GM21423 (cell line): Measurements from ENCODE around the gene CREB3L2.
"Not testable (repeated sequence)": the region's sequence is repeated elsewhere in the genome, so short reads cannot be mapped to it uniquely, and the experiment has no call there.

ENCODE experiments used
- ATAC-seq: cut with Tn5 transposase; IDR thresholded peaks from one replicate; pipeline ENCODE4 v1.9.1; 2021; ENCODE audit warnings: mild to moderate bottlenecking, moderate library complexity; ENCODE audit not compliant: unreplicated experiment

CREB3L2 gene

DNA sequence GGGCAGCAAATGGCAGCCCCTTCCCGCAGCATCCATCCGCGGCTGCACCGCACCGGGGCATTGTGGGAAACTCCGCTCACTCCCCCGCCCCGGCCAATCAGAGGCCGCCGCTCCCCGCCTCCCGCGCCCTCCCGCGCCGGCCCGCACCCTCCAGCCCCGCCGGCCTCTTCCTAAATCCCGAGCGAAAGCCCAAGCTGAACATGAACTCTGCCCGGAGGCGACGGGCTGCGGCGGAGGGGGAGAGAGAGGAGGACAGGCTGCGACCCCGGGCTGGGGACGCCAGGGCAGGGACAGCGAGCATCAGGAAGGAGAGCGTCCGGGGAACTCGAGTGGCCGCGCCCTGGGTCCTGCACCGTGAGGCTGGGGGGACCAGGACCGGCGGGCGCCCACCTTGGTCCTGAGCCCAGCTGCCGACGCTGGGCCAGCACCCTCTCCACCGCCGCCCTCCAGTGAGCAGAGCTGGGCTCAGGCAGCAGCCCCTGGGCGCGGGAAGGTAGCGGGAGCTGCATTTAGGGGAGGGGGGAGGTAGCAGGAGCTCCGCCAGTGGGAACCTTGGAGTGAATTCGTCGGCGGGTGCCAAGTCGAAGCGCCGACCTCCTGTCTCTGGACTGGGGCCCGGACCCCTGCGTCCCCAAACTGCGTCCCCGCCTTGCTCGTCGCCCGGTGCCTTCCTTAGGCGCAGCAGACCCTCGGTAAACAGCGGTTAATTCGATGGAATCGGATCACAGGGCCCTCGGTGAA lies 154.9 kb downstream of the CREB3L2 start, which contains the start of gene DGKI:
Gene DGKI (minus strand): TSS at position 148 of the 741 bp plus-strand sequence.
- peak; percentile 49 for ATAC-seq

DNA sequence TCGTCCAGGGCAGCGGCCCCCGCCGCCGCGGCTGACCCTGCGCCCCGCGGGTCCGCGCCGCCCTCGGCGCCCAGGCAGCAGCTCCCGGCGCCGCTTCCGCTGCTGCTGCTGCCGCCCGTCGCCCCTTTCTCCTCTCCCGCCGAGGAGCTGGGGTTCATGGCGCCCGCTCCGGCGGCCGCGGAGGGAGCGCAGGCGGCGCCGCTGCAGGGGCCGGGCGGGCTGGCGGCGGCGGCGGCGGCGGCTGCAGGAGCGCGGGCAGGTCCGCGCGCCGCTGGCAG lies 155.4 kb downstream of the CREB3L2 start:
- peak; percentile 32 for ATAC-seq

- no peak for ATAC-seq
These were observed 157.0 kb downstream of the CREB3L2 start for GRCh38 chr7:137844677-137845425.

DNA sequence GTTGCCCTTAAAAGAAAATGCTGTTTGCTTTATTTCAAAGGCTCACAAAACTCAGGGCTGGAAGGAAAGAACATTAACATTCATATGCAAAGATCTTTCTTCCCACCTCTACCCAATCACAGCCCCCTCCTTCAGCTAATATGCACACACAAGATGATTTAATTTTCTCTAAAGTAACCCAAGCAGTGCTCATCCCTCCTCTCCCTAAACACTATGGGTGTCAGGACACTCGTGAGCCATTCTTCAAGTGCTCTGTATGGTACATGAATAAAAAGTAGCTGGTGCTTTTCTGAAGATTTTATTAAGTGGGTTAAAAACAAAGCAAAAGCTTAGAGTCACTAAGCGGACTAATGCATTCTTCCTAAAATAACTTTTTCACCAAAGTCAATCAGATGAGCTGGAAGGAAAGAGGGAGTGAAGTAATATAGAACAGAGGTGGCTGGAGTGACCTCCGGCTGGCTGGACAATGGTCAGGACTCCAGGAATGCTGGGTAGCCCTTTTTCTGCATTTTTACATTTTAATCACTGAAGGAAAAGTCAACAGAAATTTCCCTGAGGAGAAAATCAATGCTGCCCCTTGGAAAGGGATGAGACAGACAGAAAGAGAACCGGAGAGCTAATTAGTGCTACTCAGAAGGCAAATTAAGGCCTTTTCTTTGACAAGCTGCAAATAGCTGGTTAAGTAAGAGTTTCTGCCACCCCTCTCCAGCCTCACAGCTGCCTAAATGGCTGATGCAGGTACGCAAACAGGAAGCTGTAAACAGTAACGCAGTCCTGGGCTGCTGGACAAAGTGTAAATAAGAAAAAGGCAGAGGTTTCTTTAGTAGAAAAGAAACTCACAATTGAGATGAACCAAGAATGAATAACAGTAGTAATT lies 161.7 kb downstream of the CREB3L2 start:
- no peak for ATAC-seq

- no peak for ATAC-seq
These were observed 163.1 kb downstream of the CREB3L2 start for GRCh38 chr7:137838706-137839315.

DNA sequence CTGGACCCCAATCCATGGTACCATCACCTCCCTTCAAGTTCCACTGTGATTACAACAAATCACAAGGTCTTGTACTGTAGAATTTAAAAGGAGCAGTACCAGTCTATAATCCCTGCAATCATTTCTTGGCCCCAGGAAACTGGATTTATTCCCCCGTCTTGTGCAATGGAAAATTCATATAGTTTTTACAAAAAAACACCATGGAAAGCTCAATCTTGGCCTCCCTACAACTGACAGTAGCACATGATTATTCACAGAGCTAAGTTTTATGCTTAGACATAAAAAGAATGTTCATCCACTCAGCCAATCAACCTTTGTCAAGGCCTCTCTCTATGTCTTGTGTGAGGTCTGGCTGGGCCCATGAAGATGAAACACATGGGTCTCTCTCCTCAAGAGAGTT lies 165.3 kb downstream of the CREB3L2 start:
- no peak for ATAC-seq

- ATAC-seq, result no peak
These were observed 165.8 kb downstream of the CREB3L2 start for GRCh38 chr7:137836113-137836509.

- no peak for ATAC-seq
These were observed 166.3 kb downstream of the CREB3L2 start for GRCh38 chr7:137835486-137836112.

DNA sequence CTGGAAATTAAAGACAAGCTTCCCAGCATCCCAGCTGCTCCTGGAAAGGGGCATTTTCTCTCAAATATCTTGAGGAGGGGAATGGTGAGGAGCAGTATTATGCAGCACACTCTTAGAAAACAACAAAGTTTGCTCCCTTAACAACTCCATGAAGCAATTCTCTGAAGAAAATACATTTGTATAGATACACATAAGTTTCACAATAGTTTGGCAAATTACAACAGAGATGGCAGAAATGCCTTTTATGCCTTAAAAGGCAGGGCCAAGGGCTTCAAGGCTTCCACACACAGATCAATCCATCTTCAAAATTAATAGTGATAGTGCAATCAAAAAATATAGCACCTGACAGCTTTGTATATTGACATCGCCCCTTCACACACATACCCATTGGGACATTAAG lies 167.3 kb downstream of the CREB3L2 start:
- no peak for ATAC-seq

DNA sequence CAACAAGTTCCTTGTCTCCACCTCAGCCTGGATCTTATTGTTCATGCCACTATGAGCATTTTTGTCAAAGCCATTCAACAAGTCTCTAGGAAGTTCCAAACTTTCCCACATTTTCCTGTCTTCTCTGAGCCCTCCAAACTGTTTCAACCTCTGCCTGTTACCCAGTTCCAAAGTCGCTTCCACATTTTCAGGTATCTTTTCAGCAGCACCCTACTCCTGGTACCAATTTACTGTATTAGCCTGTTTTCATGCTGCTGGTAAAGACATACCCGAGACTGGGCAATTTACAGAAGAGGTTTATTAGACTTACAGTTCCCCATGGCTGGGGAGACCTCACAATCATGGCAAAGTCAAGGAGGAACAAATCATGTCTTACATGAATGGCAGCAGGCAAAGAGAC lies 168.9 kb downstream of the CREB3L2 start:
- ATAC-seq, result not testable (repeated sequence)

DNA sequence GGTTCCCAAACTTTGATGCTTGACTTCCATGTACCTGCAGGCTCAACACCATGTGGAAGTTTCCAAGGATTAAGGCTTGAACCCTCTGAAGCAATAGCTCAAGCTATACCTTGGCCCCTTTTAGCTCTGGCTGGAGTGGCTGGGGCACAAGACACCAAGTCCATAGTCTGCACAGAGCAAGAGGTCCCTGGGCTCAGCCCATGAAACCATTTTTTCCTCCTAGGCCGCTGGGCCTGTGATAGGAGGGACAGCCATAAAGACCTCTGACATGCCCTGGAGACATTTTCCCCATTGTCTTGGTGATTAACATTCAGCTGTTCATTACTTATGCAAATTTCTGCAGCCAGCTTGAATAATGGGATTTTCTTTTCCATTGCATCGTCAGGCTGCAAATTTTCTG lies 169.5 kb downstream of the CREB3L2 start:
- no peak for ATAC-seq

- not testable (repeated sequence) for ATAC-seq
These were observed 170.3 kb downstream of the CREB3L2 start for GRCh38 chr7:137831555-137831954.

DNA sequence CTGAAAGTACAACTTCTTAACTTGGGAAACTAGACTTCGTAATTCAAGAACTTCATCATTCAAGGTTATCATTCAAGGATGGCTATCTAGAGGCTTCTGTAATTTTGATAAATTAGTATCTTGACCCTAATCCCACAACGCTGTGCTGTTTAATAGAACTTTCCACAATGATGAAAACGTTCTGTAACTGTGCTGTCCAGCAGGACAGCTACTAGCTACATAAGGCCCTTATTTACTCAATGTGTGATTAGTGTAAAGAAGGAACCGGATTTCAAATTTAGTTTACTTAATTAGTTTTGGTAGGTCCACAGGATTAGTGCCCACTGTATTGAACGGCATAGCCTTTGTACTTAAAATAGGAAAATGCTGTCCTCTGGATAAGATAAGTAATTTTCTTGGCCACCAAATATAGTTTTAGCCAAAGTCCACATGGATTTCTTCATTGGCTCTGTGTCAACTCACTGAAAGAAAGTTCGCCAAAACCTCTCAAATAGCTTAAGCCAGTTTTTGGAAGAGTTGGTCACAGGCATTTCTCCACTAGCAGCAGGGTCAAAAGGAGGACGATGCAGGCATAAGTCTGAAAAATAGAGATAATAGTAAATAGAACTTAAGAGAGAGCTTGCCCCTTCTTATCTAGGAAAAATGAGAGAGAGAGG lies 172.4 kb downstream of the CREB3L2 start:
- no peak for ATAC-seq

GRCh38 chr7:137828456-137828855 lies 173.4 kb downstream of the CREB3L2 start:
- no peak for ATAC-seq

DNA sequence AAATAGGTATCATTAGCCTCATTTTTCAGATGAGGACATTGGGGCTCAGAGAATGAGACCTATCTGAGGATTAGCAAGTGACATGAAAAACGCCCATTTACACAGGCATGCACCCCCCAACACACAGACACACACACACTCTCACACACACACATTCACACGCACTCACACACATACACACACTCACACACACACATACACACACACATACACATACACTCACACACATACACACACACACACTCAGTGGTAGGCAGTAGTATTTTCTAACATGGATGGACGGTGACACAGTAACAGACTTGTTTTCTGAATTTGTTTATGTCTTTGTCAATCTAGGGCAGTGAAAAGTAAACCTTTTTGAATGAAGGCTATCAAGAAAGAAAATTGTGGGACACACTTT lies 176.4 kb downstream of the CREB3L2 start:
- no peak for ATAC-seq
